Kidney (tissue), 14 donors: ENCODE measurements around the gene PPP1CA. TPM values are rescaled to one million over a fixed set of nuclear protein-coding genes. Genes with fewer than 3 reads are reported as not detected.

Experiments used
- DNase-seq, 5 donors: peaks; one replicate each; pipeline ENCODE4 v3.0.0-alpha.2; 2013 to 2020
- FAIRE-seq: peaks from 2 replicates; lab custom pipeline; 2012; peaks lifted over from hg19 to GRCh38; lab: Jason Lieb, UNC
- H3K27ac ChIP-seq, 2 donors: one replicate each; pipeline ENCODE4 v1.7.0; 2013; ENCODE audit warnings: low read depth in 2 of 2, low read length in 2 of 2, inconsistent platforms in 1 of 2
- H3K27me3 ChIP-seq: one replicate; pipeline ENCODE4 v1.7.1; 2013; ENCODE audit warnings: low read length, inconsistent platforms; ENCODE audit not compliant: control insufficient read depth, insufficient read depth
- H3K36me3 ChIP-seq, 3 donors: one replicate each; pipeline versions ENCODE4 v1.7.0 to v1.7.1; 2013; ENCODE audit warnings: low read length in 3 of 3, control low read depth in 1 of 3, inconsistent platforms in 1 of 3; ENCODE audit not compliant: insufficient read depth in 3 of 3, control insufficient read depth in 2 of 3
- H3K4me1 ChIP-seq, 3 donors: one replicate each; pipeline versions ENCODE4 v1.7.0 to v1.7.1; 2013; ENCODE audit warnings: low read length in 3 of 3, inconsistent platforms in 1 of 3, low read depth in 1 of 3; ENCODE audit not compliant: control insufficient read depth in 2 of 3, insufficient read depth in 2 of 3
- H3K4me3 ChIP-seq, 3 donors: one replicate each; pipeline versions ENCODE4 v1.7.0 to v1.8.1; 2013; ENCODE audit warnings: low read length in 3 of 3, control low read depth in 1 of 3, inconsistent platforms in 1 of 3
- H3K9ac ChIP-seq, 3 donors: one replicate each; pipeline versions ENCODE4 v1.7.0 to v1.7.1; 2013; ENCODE audit warnings: low read length in 3 of 3, control low read depth in 1 of 3, inconsistent platforms in 1 of 3
- H3K9me3 ChIP-seq, 3 donors: one replicate each; pipeline versions ENCODE4 v1.7.0 to v1.7.1; 2013; ENCODE audit warnings: low read length in 3 of 3, control low read depth in 1 of 3, inconsistent platforms in 1 of 3; ENCODE audit not compliant: control insufficient read depth in 2 of 3, insufficient read depth in 1 of 3
- CTCF ChIP-seq: IDR thresholded peaks from 3 replicates; pipeline ENCODE4 v1.5.1; 2012; ENCODE audit warnings: mild to moderate bottlenecking, moderate library complexity, borderline replicate concordance; ENCODE audit not compliant: insufficient read depth; ENCODE audit errors: extremely low read depth
- intact Hi-C: fragments of 100-400 bp; cut with DNase I; formaldehyde crosslinking; loops from one replicate; pipeline ENCODE4 v1.11.1; 2022
- polyA plus RNA-seq: library from polyadenylated mRNA; stranded (reverse); fragments of 350-450 nt; fragmentation: Illumina TruSeq; extraction: RNeasy Lipid Tissue Mini Kit (QIAGEN cat#74804); gene quantifications from one replicate; pipeline ENCODE4 v1.2.3, GENCODE V29; 2014; ENCODE audit warnings: low read depth, low replicate concordance; ENCODE audit not compliant: insufficient read depth
- total RNA-seq: library from RNA; stranded (reverse); fragmentation: NEBNext Ultra II Directional; extraction: Animal tissue kit (Norgen Biotek cat#: 25700); gene quantifications from one replicate; pipeline ENCODE4 v1.2.1, GENCODE V29; 2021
- donor health status: control.
- donor health status: control.
- donor health status: control.
- donor health status: control.
- donor health status: control.
- donor health status: DM: yes; HTN: yes; CAD: no.
- donor health status: Normal renal cell carcinoma (clear cell type).

Gene PPP1CA
- total and polyA plus RNA-seq, 2 donors from 2014 or later, result 155 to 210 TPM

- TF ChIP-seq CTCF, result no peak
- no peak for DNase-seq
- Histone ChIP-seq H3K4me1 (peaks cover 0 to 4% (median 3%) of the 10 kb centered on the region in 3 donors), H3K9me3 (no peaks in the 10 kb centered on the region), H3K4me3 (no peak overlapping the region), H3K9ac (no peak overlapping the region), H3K27me3 (no peaks in the 10 kb centered on the region), H3K27ac (no peak overlapping the region), H3K36me3 (no peaks in the 10 kb centered on the region)
- intact Hi-C loops, result no loop called here
- no peak for FAIRE-seq
These were observed 47.6 kb upstream of the PPP1CA start for GRCh38 chr11:67449116-67449844.

- Histone ChIP-seq H3K4me3 (no peak overlapping the region), H3K4me1 (peaks cover 0 to 4% (median 3%) of the 10 kb centered on the region in 3 donors), H3K9me3 (no peaks in the 10 kb centered on the region), H3K27me3 (no peaks in the 10 kb centered on the region), H3K36me3 (no peaks in the 10 kb centered on the region), H3K9ac (no peak overlapping the region), H3K27ac (no peak overlapping the region)
- intact Hi-C loops, result no loop called here
- no peak for FAIRE-seq
- TF ChIP-seq CTCF, result no peak
- DNase-seq, result peak in 1 of 5 donors; percentile 48
These were observed 46.6 kb upstream of the PPP1CA start for GRCh38 chr11:67448220-67448609.

- no peaks in the 10 kb centered on the region for H3K27me3 ChIP-seq
- no peaks in the 10 kb centered on the region for H3K9me3 ChIP-seq
- H3K4me1 ChIP-seq, result peaks cover 0 to 12% (median 3%) of the 10 kb centered on the region in 3 donors
- intact Hi-C loops, result no loop called here
- no peak overlapping the region for H3K4me3 ChIP-seq
- TF ChIP-seq CTCF, result no peak
- DNase-seq (peak in 1 of 5 donors; percentile 41), FAIRE-seq (no peak)
- H3K9ac ChIP-seq, result no peak overlapping the region
- H3K27ac ChIP-seq, result no peak overlapping the region
- no peaks in the 10 kb centered on the region for H3K36me3 ChIP-seq
These were observed 43.9 kb upstream of the PPP1CA start for GRCh38 chr11:67445515-67445914.
